Colonic mucosa (tissue), 4 donors: Measurements from ENCODE around the gene SENP1. TPM values are rescaled to one million over a fixed set of nuclear protein-coding genes. Genes with fewer than 3 reads are reported as not detected.

Experiments
- DNase-seq: peaks from one replicate; pipeline ENCODE4 v3.0.0-alpha.2; 2020
- H3K27ac ChIP-seq: fragments of 200-600 bp; one replicate; pipeline ENCODE4 v1.8.0; 2021
- H3K27me3 ChIP-seq: fragments of 200-600 bp; one replicate; pipeline ENCODE4 v1.8.0; 2021
- H3K36me3 ChIP-seq: fragments of 200-600 bp; one replicate; pipeline ENCODE4 v1.8.0; 2021
- H3K4me1 ChIP-seq: fragments of 200-600 bp; one replicate; pipeline ENCODE4 v1.8.0; 2021; ENCODE audit warnings: mild to moderate bottlenecking
- H3K4me3 ChIP-seq: fragments of 200-600 bp; one replicate; pipeline ENCODE4 v1.8.0; 2021
- H3K9ac ChIP-seq, 2 donors: one replicate each; pipeline ENCODE4 v1.7.0; 2013; ENCODE audit warnings: control low read depth in 2 of 2, low read depth in 2 of 2, low read length in 2 of 2
- H3K9me3 ChIP-seq: fragments of 200-600 bp; one replicate; pipeline ENCODE4 v1.8.0; 2021
- CTCF ChIP-seq: fragments of 200-600 bp; IDR thresholded peaks from one replicate; pipeline ENCODE4 v1.8.0; 2022; ENCODE audit warnings: antibody characterized with exemption, mild to moderate bottlenecking
- intact Hi-C: fragments of 100-400 bp; cut with DNase I; formaldehyde crosslinking; loops from one replicate; pipeline ENCODE4 v1.14.1; 2022
- total RNA-seq, 2 donors: library from RNA; stranded (reverse); fragmentation: NEBNext Ultra II Directional in 1 of 2; extraction: Animal tissue kit (Norgen Biotek cat#: 25700) in 1 of 2; gene quantifications; one replicate each; pipeline ENCODE4 v1.2.1, GENCODE V29; 2021
- donor health status: healthy.
- donor health status: DM: no; HTN: no; CAD: no.
- donor health status: DM: no; HTN: no; CAD: no.

Gene SENP1
- total RNA-seq, 2 donors from 2014 or later: 14.9 to 16.8 TPM

GRCh38 chr12:48109424-48109823, 3.5 kb upstream of the SENP1 start:
- no peak overlapping the region for H3K9ac ChIP-seq
- H3K27me3 ChIP-seq: no peaks in the 10 kb centered on the region
- no peak for TF ChIP-seq CTCF
- H3K4me1 ChIP-seq: peaks cover 13% of the 10 kb centered on the region
- H3K27ac ChIP-seq: no peak overlapping the region
- intact Hi-C loops: loop anchor here (5.0 kb wide), 1 partner anchor 43 kb away; no protein-coding TSS in a partner anchor
- no peak for DNase-seq
- no peaks in the 10 kb centered on the region for H3K36me3 ChIP-seq
- H3K9me3 ChIP-seq: no peaks in the 10 kb centered on the region
- H3K4me3 ChIP-seq: no peak overlapping the region

GRCh38 chr12:48106681-48107613, 1.1 kb upstream of the SENP1 start:
- TF ChIP-seq CTCF: no peak
- H3K4me3 ChIP-seq: peak overlapping the region; percentile 82
- H3K9me3 ChIP-seq: no peaks in the 10 kb centered on the region
- H3K27ac ChIP-seq: peak overlapping the region; percentile 87
- intact Hi-C loops: loop anchor here (5.0 kb wide), 1 partner anchor 45 kb away; no protein-coding TSS in a partner anchor
- H3K4me1 ChIP-seq: peaks cover 13% of the 10 kb centered on the region
- H3K9ac ChIP-seq: peak overlapping the region in 1 of 2 donors; percentile 85
- no peaks in the 10 kb centered on the region for H3K36me3 ChIP-seq
- no peak for DNase-seq
- H3K27me3 ChIP-seq: no peaks in the 10 kb centered on the region

- Histone ChIP-seq H3K4me3 (peak overlapping the region; percentile 82), H3K9me3 (no peaks in the 10 kb centered on the region), H3K36me3 (no peaks in the 10 kb centered on the region), H3K4me1 (peaks cover 13% of the 10 kb centered on the region), H3K27me3 (no peaks in the 10 kb centered on the region), H3K9ac (peak overlapping the region; percentile 79 to 85), H3K27ac (peak overlapping the region; percentile 87)
- intact Hi-C loops: loop anchor here (5.0 kb wide), 1 partner anchor 47 kb away; no protein-coding TSS in a partner anchor
- DNase-seq: no peak
- TF ChIP-seq CTCF: no peak
These were observed 485 bp downstream of the SENP1 start for GRCh38 chr12:48105321-48105866.

GRCh38 chr12:48104531-48104930, 1.3 kb downstream of the SENP1 start:
- peaks cover 13% of the 10 kb centered on the region for H3K4me1 ChIP-seq
- no peak overlapping the region for H3K27ac ChIP-seq
- TF ChIP-seq CTCF: no peak
- no peaks in the 10 kb centered on the region for H3K27me3 ChIP-seq
- no peaks in the 10 kb centered on the region for H3K9me3 ChIP-seq
- DNase-seq: no peak
- intact Hi-C loops: no loop called here
- peak overlapping the region; percentile 82 for H3K4me3 ChIP-seq
- no peaks in the 10 kb centered on the region for H3K36me3 ChIP-seq
- no peak overlapping the region for H3K9ac ChIP-seq

- intact Hi-C loops: no loop called here
- Histone ChIP-seq H3K36me3 (peaks cover 3% of the 10 kb centered on the region), H3K27me3 (no peaks in the 10 kb centered on the region), H3K4me1 (no peaks in the 10 kb centered on the region), H3K27ac (no peak overlapping the region), H3K9ac (no peak overlapping the region), H3K9me3 (no peaks in the 10 kb centered on the region), H3K4me3 (no peak overlapping the region)
- no peak for TF ChIP-seq CTCF
- DNase-seq: no peak
These were observed 13.3 kb downstream of the SENP1 start for GRCh38 chr12:48092611-48093010.
